ENCODE results near the gene PPBP.

GRCh38 chr4:74018771-74019170, 30.8 kb upstream of the PPBP start:
- TF ChIP-seq CTCF (IDR thresholded peaks at IDR 0.05) (no peak), EP300 (IDR thresholded peaks at IDR 0.05; ENCODE audit: low read depth) (no peak), POLR2A (IDR thresholded peaks at IDR 0.05) (no peak)

All from transverse colon (tissue), 3 donors.